HFF-Myc (cell line): ENCODE measurements around the gene NTM.
A peak's percentile ranks its signal among the peaks of the same experiment; 100 is the strongest.

Experiments used
- DNase-seq: peaks from one replicate; pipeline ENCODE4 v3.0.0-alpha.2; 2011; ENCODE audit warnings: low read depth; ENCODE audit errors: extremely low read depth
- H3K4me3 ChIP-seq: replicated peaks from 2 replicates; pipeline ENCODE4 v1.5.1; 2011; ENCODE audit warnings: low read depth, mild to moderate bottlenecking, control low read depth, low read length
- TF ChIP-seq, protein P1 (sequence below): IDR thresholded peaks from 2 replicates; pipeline ENCODE4 v1.5.1; 2012; ENCODE audit warnings: mild to moderate bottlenecking, low read depth, low read length, control low read depth; ENCODE audit errors: missing control alignments

The NTM gene

DNA sequence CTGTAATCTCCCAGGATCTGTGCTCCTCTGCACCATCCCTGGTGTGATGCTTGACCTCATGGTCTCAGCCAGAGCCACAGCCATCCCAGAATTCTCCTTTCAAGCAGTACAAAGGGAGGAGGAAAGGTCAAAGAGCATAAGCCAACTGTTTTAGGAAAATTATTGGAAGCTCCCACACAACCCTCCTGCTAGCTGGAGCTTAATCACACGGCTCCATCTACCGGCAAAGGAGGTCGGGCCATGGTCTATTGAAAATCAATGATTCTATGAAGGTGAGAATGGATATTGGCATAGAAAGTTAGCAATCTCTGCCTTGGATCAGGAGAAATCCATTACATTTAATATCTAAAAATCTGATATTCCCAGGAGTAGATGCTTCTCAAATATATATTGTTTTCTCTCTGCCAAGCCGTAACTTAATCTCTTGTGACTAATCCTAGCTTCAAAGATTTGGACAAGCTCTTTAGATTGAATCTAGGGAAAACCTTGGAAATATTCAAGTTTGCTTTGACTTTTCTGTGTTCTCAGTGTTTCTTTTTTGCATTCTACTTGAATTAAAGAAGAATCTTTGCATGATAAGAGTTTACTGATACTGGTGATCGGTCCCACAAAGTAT lies 259.6 kb downstream of the NTM start:
- no peak overlapping the region for H3K4me3 ChIP-seq
- DNase-seq = no peak
- TF ChIP-seq, protein P1, sequence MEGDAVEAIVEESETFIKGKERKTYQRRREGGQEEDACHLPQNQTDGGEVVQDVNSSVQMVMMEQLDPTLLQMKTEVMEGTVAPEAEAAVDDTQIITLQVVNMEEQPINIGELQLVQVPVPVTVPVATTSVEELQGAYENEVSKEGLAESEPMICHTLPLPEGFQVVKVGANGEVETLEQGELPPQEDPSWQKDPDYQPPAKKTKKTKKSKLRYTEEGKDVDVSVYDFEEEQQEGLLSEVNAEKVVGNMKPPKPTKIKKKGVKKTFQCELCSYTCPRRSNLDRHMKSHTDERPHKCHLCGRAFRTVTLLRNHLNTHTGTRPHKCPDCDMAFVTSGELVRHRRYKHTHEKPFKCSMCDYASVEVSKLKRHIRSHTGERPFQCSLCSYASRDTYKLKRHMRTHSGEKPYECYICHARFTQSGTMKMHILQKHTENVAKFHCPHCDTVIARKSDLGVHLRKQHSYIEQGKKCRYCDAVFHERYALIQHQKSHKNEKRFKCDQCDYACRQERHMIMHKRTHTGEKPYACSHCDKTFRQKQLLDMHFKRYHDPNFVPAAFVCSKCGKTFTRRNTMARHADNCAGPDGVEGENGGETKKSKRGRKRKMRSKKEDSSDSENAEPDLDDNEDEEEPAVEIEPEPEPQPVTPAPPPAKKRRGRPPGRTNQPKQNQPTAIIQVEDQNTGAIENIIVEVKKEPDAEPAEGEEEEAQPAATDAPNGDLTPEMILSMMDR = no peak

DNA sequence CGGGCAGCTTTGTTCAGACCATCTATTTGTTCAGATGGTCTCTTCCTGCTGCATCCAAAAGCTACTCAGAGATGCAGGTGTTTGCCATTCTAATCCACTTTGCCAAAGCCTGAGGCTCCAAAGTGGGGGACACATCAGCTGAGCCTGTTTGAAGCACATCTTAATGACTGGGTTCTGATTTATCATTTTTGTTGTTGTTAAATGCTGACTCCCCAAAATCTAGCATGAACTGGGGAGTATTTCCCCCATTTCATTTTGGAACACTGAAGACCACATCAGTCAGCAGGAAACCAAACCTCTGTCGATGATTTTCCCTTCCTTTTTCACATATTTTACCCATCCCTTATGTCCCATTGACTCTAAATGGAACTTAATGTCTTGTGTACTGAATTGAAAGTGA lies 262.6 kb downstream of the NTM start:
- no peak overlapping the region for H3K4me3 ChIP-seq
- TF ChIP-seq, protein P1 = no peak

DNA sequence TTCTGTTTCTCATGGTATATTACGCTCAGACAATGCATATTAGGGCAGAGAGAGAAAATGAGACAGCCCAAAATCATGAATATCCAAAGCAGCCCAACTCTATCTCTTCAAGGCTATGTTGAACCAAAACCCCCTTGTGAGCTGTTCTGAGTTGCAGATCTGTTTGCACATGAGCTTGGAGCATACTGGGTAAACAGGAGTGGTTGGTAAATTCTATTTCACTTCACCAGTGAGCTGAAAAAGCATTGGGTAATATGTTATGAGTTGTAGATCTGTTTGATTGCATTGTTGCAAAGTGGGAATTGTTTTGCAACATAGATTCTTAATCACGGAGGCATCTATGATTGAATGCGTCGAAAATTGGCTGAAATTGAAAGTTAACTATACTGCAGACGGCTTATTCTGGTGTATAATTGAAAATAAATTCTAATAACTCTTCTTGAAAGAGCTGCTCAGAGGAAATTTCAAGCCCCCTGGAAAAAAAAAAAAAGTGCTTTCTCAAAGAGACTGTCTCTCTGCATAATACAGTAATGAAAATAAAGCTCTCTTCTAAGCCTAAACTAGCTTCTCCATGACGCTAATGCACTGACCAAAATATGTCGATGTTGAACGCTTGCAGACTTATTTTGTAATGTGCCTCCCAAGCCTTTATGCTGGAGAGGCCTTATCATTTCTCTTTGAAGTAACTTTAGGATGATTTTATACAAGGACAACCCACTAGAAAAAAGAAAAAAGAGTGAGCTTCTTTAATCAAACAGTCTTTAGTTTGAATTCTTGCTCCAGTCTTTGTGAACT lies 263.7 kb downstream of the NTM start:
- DNase-seq = no peak
- TF ChIP-seq, protein P1 = no peak
- no peak overlapping the region for H3K4me3 ChIP-seq

More for the DNA sequence above, 262.6 kb downstream of the NTM start:
- DNase-seq = no peak

DNA sequence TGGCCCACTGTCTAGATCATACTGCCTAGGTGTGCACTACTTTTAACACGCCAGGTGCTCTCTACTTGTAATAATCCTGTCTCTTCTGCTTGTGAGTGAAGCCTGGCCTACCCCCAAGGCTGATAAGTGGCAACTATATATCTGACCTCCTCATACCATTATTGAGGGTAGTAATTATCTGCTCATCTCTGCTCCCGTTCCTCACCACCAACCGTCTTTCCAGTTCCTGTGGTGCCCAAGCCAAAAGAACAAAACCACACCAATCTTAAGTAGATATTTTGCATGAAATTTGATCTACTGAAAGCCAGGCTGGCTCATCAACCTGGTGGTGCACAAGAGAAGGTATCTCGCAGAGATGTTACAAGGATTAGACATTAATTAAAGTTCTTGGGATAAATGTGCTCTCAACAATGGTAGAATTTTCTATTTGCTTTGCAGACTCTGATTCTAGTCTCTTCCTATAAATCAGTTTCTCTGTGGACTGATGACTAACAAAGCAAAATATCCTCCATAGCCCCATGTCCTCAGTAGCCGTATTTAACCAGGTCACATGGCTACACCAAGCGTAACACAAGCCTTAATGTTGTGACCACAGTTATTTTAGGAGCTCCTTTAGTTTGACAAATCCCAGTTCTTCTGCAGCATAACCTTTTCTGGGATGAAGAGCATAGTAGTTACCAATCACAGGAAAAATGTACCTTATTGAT lies 267.2 kb downstream of the NTM start:
- TF ChIP-seq, protein P1 = no peak
- DNase-seq = no peak
- H3K4me3 ChIP-seq = no peak overlapping the region

DNA sequence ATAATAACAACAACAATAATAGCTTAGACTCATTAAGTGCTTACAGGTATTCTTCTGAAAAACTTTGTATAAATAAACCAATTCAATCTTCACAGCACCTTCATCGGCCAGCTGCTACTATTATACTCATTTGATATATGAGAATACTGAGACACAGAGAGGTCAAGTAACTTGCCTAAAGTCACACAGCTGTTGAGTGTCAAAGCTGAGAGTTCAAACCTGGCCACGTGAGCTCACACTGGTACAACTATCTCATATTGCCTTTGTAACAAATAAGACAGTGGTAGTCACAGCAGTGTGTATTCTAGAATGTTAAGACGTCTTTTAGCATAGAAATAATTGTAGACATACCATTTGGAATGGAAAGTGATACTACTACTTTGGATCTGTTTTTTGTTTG lies 268.5 kb downstream of the NTM start:
- H3K4me3 ChIP-seq = no peak overlapping the region
- TF ChIP-seq, protein P1 = no peak

DNA sequence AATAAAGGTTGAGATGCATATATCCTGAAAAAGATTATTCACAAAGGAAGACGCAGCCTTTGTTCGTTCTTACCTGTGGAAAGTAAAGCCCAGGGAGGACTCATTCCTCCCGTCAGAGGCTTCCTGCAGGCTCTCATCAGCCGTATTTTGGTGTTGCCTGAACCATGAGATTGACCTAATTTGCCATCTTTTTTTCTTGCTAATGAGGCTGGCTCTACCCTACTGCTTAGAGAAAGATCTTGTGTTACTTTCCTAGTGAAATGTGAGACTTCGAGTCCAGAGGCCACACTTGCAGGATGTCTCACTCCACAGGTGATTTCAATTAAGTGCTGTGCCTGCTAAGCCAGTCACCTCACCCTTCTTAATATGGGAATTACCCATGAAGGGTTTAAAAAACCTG lies 269.9 kb downstream of the NTM start:
- DNase-seq = peak; percentile 2
- TF ChIP-seq, protein P1 = no peak
- no peak overlapping the region for H3K4me3 ChIP-seq

More for the DNA sequence above, 268.5 kb downstream of the NTM start:
- no peak for DNase-seq
